Progenitor cell of endocrine pancreas (in vitro differentiated cells): Measurements from ENCODE around the gene RPL31. TPM values are rescaled to one million over a fixed set of nuclear protein-coding genes. Genes with fewer than 3 reads are reported as not detected.
A peak's percentile ranks its signal among the peaks of the same experiment; 100 is the strongest.

ENCODE experiments used
- DNase-seq: peaks from one replicate; pipeline ENCODE4 v3.0.0; 2021; ENCODE audit warnings: low spot score; ENCODE audit not compliant: unreplicated experiment
- H3K27ac Mint-ChIP-seq: 2 replicates; pipeline ENCODE4 v1.8.0; 2021; ENCODE audit warnings: mild to moderate bottlenecking, moderate library complexity, mixed read lengths
- H3K27me3 Mint-ChIP-seq: 2 replicates; pipeline ENCODE4 v1.8.0; 2021; ENCODE audit warnings: mixed read lengths
- H3K36me3 Mint-ChIP-seq: 2 replicates; pipeline ENCODE4 v1.8.0; 2022; ENCODE audit warnings: mixed read lengths; ENCODE audit not compliant: insufficient read depth
- H3K4me1 Mint-ChIP-seq: 2 replicates; pipeline ENCODE4 v1.8.0; 2021; ENCODE audit warnings: low read depth, mixed read lengths
- H3K4me3 Mint-ChIP-seq: 2 replicates; pipeline ENCODE4 v1.8.0; 2021; ENCODE audit warnings: low read depth, mild to moderate bottlenecking, moderate library complexity, mixed read lengths
- H3K9me3 Mint-ChIP-seq: 2 replicates; pipeline ENCODE4 v1.8.0; 2021; ENCODE audit warnings: low read depth, mixed read lengths
- total RNA-seq: library from RNA; stranded (reverse); gene quantifications from 2 replicates; pipeline ENCODE4 v1.2.1, GENCODE V29; 2021
- TF ChIP-seq, protein P1 (sequence below): fragments of 200-600 bp; sonication (generic); IDR thresholded peaks from one replicate; pipeline ENCODE4 v1.5.0; 2021; ENCODE audit warnings: antibody characterized with exemption, mild to moderate bottlenecking; ENCODE audit not compliant: unreplicated experiment

RPL31 gene
- total RNA-seq, 1 donor from 2014 or later = 1,632 TPM

DNA sequence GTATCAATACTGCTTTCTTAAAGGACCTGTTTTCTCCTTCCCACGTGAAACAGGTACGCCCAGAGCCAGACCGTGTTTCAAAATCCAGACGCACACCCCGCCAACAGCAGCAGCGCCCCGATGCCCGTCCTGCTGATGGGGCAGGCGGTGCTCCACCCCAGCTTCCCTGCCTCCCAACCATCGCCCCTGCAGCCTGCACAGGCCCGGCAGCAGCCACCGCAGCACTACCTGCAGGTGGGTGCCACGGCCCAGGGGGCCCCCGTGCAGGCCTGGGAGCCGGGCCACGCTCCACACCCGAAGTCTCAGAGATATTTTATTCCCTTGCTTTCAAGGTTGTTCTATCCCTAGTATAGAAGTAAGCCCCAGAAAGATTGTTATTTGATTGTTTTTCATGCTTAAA, 8.8 kb upstream of the RPL31 start:
- no peak overlapping the region for H3K4me3 Mint-ChIP-seq
- H3K27ac Mint-ChIP-seq = no peak overlapping the region
- peaks cover 2% of the 10 kb centered on the region for H3K4me1 Mint-ChIP-seq
- H3K36me3 Mint-ChIP-seq = no peaks in the 10 kb centered on the region
- no peaks in the 10 kb centered on the region for H3K9me3 Mint-ChIP-seq
- peaks cover 13% of the 10 kb centered on the region for H3K27me3 Mint-ChIP-seq
- TF ChIP-seq, protein P1, sequence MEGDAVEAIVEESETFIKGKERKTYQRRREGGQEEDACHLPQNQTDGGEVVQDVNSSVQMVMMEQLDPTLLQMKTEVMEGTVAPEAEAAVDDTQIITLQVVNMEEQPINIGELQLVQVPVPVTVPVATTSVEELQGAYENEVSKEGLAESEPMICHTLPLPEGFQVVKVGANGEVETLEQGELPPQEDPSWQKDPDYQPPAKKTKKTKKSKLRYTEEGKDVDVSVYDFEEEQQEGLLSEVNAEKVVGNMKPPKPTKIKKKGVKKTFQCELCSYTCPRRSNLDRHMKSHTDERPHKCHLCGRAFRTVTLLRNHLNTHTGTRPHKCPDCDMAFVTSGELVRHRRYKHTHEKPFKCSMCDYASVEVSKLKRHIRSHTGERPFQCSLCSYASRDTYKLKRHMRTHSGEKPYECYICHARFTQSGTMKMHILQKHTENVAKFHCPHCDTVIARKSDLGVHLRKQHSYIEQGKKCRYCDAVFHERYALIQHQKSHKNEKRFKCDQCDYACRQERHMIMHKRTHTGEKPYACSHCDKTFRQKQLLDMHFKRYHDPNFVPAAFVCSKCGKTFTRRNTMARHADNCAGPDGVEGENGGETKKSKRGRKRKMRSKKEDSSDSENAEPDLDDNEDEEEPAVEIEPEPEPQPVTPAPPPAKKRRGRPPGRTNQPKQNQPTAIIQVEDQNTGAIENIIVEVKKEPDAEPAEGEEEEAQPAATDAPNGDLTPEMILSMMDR = no peak
- DNase-seq = no peak

DNA sequence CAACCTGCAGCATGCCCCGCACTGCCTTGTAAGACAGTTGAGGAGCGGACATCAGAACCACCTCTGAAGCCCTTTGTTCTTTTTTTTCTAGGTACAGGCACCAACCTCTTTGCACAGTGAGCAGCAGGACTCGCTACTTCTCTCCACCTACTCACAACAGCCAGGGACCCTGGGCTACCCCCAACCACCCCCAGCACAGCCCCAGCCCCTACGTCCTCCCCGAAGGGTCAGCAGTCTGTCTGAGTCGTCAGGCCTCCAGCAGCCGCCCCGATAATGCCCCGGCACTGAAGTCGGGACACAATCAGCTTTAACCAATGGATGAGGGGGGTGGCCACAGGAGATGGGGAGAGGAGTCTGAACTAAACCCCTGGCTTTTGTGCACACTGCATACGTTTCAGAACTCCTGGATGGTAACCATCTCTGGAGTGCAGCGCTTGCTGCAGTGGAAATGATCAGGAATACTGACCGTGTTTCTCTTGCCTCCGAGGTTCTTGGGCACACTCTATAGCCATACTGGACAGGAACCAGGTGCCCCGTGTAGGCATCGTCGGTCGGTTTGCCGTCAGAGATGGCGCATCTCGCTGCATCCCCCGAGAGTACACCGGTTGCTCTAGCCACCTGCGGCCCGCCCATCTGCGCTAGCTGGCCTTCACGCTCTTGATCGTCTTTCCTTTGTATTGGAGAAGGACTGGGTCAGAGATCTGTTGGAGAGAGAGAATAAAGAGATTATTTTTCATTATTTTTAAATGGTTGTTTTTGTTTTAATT, 6.6 kb upstream of the RPL31 start:
- Mint-ChIP-seq H3K27me3 (peaks cover 4% of the 10 kb centered on the region), H3K36me3 (no peaks in the 10 kb centered on the region), H3K4me3 (no peak overlapping the region), H3K27ac (no peak overlapping the region), H3K9me3 (no peaks in the 10 kb centered on the region), H3K4me1 (peaks cover 2% of the 10 kb centered on the region)
- TF ChIP-seq, protein P1 = no peak
- DNase-seq = no peak

DNA sequence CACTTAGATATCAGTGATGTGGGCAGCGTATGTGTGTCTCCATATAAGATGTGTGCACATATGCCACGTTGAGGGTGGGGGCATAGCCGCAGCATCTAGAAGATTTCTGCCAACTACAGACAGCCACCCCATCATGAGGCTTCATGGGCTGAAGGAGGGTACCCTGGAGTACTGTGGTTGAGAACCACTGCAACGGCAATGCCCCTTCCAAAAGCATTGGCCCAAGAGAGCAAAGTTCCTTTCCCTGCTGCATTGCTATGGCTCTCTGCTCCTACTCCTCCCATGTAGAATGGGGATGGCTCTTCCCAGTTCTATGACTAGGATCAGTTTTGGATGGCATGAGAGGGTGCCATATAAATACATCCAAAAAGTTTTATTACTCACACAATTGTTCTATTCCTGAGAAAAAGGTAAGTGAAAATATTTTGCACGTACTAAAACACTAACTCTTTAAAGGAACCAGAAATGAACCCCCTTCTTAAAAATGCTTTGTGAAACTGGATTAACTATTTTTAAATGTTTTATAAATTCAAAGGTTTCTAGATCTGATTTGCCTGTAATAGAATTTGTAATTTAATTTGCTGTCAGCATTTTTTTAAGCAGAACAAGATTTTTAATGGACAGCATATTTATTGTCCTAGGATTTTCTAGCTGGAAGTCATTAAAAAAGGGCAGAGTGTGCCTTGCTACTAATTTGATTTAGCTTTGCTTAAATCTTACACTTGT, 4.4 kb upstream of the RPL31 start:
- TF ChIP-seq, protein P1 = no peak
- DNase-seq = no peak
- Mint-ChIP-seq H3K4me3 (no peak overlapping the region), H3K36me3 (no peaks in the 10 kb centered on the region), H3K4me1 (peaks cover 5% of the 10 kb centered on the region), H3K27ac (no peak overlapping the region), H3K9me3 (no peaks in the 10 kb centered on the region), H3K27me3 (no peaks in the 10 kb centered on the region)

DNA sequence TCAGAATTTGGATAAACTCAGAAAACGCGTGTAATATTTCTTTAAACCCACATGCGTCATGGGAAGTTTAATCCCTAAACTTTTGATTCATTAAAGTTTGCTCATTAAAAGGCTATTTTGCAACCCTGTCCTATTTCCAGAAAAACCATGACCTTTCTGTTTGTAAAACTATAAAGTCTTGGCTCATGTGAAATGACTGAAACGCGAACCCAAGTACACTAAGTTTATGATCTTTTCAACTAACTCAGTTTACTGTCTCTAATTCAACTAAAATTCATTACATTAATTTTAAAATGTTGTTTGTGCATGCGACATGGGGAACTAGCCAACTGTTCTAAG, 3.9 kb upstream of the RPL31 start:
- peaks cover 4% of the 10 kb centered on the region for H3K36me3 Mint-ChIP-seq
- no peak overlapping the region for H3K4me3 Mint-ChIP-seq
- no peak for DNase-seq
- H3K4me1 Mint-ChIP-seq = peaks cover 8% of the 10 kb centered on the region
- H3K27ac Mint-ChIP-seq = no peak overlapping the region
- H3K9me3 Mint-ChIP-seq = no peaks in the 10 kb centered on the region
- TF ChIP-seq, protein P1 = no peak
- H3K27me3 Mint-ChIP-seq = no peaks in the 10 kb centered on the region

DNA sequence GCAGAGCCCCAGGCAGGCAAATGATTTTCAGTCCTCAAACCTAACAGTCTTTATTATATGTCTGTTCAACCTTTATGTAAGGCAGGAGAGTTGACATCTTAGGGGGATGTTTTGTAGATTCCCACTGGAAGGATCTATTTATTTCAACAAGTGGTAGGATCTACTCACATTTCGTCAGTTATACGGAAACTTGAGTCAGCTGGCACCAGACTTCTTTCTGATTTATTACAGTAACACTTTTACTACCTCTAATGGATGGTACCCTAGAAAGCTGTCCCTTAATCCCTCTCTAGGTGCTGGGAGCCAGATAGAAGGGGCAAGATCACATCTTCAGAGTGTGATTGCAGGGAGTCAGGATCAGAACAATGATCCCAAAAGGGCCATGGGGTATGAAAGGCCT, 2.1 kb upstream of the RPL31 start:
- H3K4me3 Mint-ChIP-seq = peak overlapping the region; percentile 22
- no peaks in the 10 kb centered on the region for H3K27me3 Mint-ChIP-seq
- H3K27ac Mint-ChIP-seq = no peak overlapping the region
- DNase-seq = no peak
- H3K9me3 Mint-ChIP-seq = no peaks in the 10 kb centered on the region
- TF ChIP-seq, protein P1 = no peak
- peaks cover 22% of the 10 kb centered on the region for H3K36me3 Mint-ChIP-seq
- H3K4me1 Mint-ChIP-seq = peaks cover 25% of the 10 kb centered on the region
